NCI-H446 (cell line): ENCODE results near the gene TNS1.
"Not testable (repeated sequence)": the region's sequence is repeated elsewhere in the genome, so short reads cannot be mapped to it uniquely, and the experiment has no call there.

Experiments used
- DNase-seq, 2 experiments: peaks; one replicate each; lab custom pipeline; 2025; lab: John Stamatoyannopoulos, UW

The TNS1 gene

GRCh38 chr2:217798191-217798590 lies 204.6 kb downstream of the TNS1 start:
- DNase-seq = no peak

GRCh38 chr2:217797661-217798069 lies 205.1 kb downstream of the TNS1 start:
- DNase-seq = no peak

DNA sequence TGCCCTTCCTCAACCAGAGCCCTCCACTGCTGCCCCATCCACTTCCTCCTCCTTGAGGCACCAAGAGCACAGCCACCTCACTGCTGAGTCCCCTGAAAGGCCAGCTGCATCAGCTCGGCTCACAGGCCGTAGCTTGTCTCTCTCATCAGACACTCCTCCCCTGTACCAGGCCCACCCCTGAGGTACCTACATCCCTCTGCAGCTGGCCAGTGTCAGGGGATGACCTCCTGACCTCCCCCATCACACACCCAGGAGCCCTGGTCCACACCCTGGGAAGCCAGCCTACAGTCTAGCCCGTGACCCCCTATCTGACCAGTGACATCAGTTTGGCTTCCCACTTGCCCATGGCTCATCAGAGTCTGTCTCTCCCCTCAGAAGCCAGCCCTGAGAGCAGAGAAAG lies 205.6 kb downstream of the TNS1 start:
- no peak for DNase-seq

DNA sequence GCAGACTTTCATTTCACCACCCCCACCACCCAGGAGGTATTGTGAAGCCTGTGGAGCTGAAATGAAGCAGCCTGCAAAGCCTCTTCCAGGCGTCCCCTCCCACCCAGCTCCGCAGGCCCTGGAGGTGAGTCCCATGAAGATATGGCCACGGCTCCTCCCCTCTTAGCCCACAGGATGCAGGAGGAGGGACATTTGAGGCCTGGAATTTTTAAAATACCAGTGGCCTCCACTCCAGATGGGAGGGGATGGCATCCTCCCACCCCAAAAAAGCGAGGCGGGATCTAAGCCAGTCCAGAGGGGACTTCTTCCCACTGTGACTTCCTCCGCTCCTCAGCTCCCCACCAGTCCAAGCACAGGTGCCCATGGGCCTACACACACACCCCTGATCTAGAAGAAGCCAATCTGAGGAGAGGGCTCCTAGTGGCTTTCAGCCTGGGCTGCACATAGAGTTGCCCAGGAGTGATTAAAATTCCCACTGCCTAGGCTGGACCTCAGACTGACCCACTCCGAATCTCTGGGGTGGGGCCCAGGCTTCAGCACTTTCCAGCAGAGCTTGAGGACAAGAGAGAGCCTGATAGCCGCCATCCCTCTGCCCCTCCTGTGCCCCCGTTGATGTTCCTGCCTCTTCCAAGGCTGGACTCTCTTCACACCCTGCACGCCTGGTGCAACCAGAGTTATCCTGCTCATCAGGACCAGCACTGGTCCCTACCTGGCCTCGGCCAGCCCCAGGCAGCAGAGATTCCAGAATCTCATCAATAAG lies 206.9 kb downstream of the TNS1 start:
- DNase-seq = no peak

GRCh38 chr2:217795067-217795466 lies 207.7 kb downstream of the TNS1 start:
- DNase-seq = no peak

GRCh38 chr2:217794133-217794986 lies 208.4 kb downstream of the TNS1 start:
- no peak for DNase-seq

- no peak for DNase-seq
Measured at GRCh38 chr2:217793566-217794132, 209.1 kb downstream of the TNS1 start.

GRCh38 chr2:217792626-217793527 lies 209.9 kb downstream of the TNS1 start:
- DNase-seq = no peak

DNA sequence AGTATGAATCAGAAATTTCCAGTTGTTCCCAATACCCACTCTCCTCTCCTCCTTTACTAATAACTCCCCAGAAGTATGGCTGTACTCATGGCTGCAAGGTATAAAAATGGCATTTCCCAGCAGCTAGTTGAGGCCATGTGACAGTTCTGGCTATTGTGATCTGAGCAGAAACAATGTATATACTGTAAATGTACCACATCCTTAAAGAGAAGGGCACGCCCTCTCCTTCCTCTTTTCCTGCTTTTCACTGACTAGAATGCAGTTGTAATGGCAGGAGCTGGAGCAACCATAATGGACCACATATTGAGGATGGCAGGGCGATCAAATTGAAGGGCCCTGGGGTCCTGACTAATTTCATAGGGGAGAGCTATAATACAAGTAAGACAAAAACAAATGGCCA lies 211.2 kb downstream of the TNS1 start:
- DNase-seq = no peak

DNA sequence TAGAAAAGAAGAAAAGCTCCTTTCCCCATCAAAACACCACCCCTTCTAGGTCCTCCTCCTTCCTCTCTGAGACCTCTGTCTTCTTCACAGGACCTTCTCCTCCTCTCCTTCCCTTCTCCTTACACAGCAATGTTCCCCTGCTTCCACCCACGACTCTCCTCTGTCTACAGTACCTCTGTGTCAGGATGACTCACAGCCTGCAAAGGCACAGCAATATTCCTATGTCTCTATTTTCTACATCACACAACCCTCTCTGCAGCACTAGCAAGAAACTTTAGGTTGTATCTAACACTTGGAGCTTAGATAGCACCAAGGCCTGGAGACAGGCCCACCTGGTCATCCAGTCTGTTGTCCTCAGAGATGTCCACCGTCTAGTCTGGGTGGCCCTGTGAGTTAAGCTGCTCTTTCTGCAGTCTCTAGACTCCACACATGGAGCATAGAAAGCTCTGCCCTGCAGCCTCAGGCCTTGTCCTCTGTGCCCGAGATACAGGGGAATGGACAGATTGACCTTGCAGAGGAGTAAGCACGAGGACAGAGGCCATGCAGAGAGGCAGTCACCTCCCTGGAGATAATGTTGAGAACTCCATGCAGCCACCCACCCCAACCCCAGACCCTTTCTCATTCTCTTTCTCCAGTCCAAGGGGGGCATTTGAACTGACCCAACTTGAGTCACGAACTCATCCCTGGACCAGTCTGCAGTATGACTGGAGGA lies 212.0 kb downstream of the TNS1 start:
- no peak for DNase-seq

DNA sequence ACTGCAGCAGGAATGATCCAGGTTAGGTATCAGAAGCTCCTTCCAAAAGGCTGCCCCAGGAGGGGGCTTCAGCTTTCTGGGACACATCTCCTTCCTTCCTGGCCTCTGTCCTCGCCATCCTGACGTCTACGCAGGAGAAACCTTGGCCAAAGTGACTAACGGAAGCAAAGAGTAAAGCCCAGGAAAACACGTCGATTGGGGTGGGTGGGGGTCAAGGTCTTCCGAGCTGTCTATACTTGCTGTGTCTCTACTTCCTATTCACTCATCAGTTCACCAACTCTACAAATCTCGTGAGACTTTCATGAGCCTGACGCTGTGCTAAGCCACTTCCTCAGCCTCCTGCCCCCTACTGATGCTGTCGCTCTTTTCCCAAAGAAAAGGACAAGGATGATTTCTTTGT lies 212.6 kb downstream of the TNS1 start:
- no peak for DNase-seq

GRCh38 chr2:217789736-217790181 lies 213.0 kb downstream of the TNS1 start:
- no peak for DNase-seq

GRCh38 chr2:217789003-217789735 lies 213.6 kb downstream of the TNS1 start:
- peak; percentile 21 to 63 for DNase-seq

DNA sequence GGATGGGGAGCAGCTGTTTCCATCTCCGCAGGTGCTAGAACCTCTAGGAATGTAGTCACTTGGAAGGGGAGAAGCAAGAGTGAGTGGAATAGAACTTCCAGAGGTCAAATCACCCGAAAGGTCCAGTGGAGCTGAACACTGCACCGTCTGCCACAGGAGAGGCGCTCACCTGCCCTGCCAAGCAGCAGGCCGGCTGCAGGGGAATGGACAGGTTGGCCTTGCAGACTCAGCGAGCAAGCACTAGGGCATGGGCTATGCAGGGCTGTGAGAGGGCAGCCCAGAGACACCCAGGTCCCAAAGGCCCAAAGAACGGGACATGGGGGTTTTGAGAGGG lies 214.2 kb downstream of the TNS1 start:
- no peak for DNase-seq

GRCh38 chr2:217787160-217787877 lies 215.5 kb downstream of the TNS1 start:
- DNase-seq = no peak

- DNase-seq = not testable (repeated sequence)
Measured at GRCh38 chr2:217786560-217786959, 216.2 kb downstream of the TNS1 start.

GRCh38 chr2:217785544-217786045 lies 217.2 kb downstream of the TNS1 start:
- DNase-seq = peak; percentile 49 to 65

- no peak for DNase-seq
Measured at GRCh38 chr2:217784996-217785543, 217.7 kb downstream of the TNS1 start.

- DNase-seq = no peak
Measured at GRCh38 chr2:217783243-217783642, 219.6 kb downstream of the TNS1 start.
